ENCODE measurements around the gene AKAP13.
A peak's percentile ranks its signal among the peaks of the same experiment; 100 is the strongest.

The AKAP13 gene

GRCh38 chr15:85718271-85718971 lies 338.0 kb downstream of the AKAP13 start:
- DNase-seq, result no peak

DNA sequence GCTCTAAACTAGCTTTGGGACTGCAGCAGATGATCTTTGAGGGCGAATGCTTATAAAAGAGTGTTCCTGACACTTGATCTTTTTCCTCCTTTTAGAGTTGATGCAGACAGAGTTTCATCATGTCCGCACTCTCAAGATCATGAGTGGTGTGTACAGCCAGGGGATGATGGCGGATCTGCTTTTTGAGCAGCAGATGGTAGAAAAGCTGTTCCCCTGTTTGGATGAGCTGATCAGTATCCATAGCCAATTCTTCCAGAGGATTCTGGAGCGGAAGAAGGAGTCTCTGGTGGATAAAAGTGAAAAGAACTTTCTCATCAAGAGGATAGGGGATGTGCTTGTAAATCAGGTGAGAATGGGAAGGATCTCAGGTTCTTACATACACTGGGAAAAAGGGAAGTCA lies 338.6 kb downstream of the AKAP13 start:
- no peak for DNase-seq

DNA sequence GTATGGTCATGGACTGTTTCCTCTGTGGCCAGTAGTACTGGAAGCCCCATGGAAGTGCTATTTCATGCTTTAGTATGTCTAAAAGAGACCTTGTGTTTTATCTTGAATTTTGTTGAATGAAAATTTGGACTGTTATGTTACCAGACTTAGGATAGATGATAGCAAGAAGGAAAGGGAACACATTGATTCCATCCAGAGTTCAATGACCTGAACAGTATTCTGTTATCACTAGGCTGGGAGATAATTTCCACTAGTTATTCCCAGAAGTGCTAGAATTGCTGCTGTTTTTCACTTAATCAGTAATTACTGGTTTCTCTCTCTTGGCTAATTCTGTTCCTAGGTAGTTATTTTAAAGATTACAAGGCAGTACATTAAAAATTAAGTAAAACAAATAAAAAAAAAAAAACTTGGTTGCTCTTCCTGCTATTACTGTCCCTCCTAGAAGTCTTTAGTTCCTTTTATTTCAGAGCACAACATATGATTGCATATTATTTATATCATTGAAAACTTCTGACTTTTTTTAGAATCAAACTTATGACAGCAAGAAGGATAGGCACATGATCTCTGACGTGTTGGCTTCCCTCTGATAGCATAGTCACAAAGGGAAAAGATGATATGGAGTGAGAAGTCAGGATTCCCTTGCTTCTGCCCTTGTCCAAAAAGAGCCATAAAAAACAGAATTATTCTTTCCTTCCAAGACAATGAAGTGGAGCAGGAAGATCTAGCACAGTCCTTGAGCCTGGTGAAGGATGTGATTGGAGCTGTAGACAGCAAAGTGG lies 342.2 kb downstream of the AKAP13 start:
- no peak for DNase-seq

DNA sequence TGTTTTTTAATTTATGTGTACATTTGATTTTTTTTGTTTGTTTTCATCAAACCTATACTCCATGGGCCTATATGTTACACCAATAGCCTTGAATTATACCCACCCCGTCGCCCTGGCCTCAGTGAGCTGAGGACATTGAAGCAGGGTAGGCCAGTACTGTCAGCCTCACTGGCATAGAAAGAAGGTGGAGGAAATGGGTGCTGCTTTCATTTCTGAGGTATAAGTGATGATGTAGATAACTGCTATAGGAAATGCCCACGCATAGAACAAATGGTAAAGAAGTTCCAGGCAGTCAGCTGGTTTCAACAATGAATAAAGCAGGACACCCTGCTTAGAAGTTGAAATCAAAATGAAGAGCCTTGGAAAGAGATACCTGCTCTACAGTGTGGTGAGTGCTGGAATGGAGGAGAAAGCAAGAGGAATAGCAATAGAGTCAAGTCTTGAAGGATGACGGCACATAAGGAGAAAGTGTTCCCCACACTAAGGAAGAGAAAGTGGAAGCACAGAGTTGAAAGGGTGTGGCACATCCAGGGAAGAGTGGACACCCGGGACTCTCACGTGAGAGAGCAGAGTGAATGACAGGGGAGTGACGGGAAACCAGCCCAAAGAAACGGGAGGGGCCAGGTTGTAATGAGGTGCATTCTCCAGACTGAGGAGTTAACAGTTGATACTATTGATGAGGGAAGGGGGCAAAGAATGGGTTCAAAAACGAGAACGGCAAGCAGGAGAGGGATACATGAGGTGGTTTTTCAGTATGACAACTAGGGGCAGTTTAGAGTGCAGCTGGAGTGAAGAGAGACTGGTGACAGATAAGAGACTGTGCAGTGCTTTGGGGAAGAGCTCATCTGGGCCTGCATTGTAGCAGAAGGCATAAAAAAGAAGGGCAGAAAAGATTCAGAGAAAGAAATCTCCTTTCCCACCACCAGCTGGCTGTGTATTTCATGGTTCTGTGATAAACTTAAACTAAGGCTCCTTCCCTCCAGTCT lies 343.9 kb downstream of the AKAP13 start:
- no peak for DNase-seq

GRCh38 chr15:85725019-85725418 lies 344.6 kb downstream of the AKAP13 start:
- no peak for DNase-seq

- DNase-seq, result no peak
Measured at GRCh38 chr15:85725564-85725963, 345.2 kb downstream of the AKAP13 start.

GRCh38 chr15:85726454-85726853 lies 346.1 kb downstream of the AKAP13 start:
- no peak for DNase-seq

DNA sequence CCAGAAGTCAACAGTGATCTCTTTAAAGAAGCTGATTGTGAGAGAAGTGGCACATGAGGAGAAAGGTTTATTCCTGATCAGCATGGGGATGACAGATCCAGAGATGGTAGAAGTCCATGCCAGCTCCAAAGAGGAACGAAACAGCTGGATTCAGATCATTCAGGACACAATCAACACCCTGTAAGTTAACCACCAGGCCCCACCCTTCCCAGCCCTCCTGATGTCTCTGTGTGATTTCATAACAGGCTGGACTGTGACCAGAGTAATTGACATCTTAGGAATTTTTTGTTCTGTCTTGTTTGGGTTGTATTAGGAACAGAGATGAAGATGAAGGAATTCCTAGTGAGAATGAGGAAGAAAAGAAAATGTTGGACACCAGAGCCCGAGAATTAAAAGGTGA lies 346.7 kb downstream of the AKAP13 start:
- no peak for DNase-seq

- peak; percentile 76 for DNase-seq
Measured at GRCh38 chr15:85730001-85730820, 349.8 kb downstream of the AKAP13 start.

DNA sequence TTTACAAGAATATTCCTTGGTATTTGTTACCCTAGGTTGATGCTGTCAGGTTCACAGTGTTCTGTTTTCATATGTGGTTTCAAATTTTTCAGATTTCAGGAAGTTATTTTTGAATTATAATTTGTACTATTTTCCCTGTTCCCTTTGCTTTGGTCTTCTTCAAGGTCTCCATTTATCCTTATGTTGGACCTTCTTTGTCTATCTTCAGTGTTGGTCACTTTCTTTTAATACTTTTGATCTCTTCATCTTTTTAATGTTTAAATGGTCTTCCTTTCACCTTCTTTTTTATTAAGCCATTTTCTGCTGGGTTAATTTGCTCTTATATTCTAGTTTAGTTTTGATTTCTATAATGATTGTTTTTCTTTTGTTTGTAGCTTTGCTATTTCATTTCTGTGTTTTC lies 353.0 kb downstream of the AKAP13 start:
- peak; percentile 5 for DNase-seq

GRCh38 chr15:85737061-85737460 lies 356.7 kb downstream of the AKAP13 start:
- no peak for DNase-seq

GRCh38 chr15:85741021-85741421 lies 360.6 kb downstream of the AKAP13 start:
- DNase-seq, result no peak

GRCh38 chr15:85741662-85742061 lies 361.3 kb downstream of the AKAP13 start:
- no peak for DNase-seq

DNA sequence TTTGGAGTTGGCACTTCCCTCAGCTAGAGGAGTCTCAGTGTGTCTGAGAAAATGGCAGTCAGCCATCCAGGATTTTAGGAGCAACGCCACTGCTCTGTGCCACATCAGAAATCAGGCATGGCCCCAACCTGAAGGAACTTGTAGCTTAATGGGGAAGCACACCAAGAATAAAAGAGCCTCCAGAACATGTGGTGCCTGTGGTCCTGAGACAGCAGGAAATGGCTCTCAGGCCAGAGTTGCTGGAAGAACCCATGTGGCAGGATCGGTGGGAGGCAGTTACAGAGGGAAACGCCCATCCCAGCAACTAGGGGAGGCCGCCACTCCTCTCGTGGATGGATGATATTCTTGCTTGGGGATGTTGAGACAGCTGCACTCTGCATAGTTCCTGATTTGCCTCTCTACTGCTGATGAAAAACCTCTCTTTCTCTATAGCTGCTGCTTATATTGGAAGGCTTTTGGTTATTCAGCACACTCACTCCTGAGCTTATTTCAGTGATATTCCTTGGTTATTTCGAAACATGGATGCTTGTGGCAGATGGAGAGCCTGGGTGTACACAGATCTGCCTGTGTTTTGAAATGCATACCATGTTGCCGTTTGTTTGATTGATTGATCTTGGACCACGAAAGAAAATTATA lies 361.9 kb downstream of the AKAP13 start:
- DNase-seq, result no peak

- no peak for DNase-seq
Measured at GRCh38 chr15:85743392-85744055, 363.1 kb downstream of the AKAP13 start.

DNA sequence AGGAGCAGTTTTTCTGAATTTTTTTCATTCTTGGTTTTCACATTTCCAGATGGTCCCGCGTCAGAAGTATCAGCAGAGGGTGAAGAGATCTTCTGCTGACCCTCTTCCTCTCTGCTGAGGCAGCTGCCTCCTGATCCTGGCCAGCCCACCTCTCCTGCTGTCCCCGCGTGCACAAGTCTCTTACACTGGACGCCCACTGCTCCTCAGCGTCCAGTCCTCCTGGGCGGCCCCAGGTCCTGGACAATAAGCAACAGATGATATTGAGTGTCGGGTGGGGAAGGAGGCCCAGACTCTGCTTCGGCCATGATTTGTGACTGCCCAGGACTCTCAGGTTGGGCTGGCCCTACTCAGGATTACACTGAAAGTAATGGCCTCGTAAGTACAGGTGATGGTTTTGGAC lies 364.2 kb downstream of the AKAP13 start:
- no peak for DNase-seq

GRCh38 chr15:85745023-85745422 lies 364.6 kb downstream of the AKAP13 start:
- no peak for DNase-seq

DNA sequence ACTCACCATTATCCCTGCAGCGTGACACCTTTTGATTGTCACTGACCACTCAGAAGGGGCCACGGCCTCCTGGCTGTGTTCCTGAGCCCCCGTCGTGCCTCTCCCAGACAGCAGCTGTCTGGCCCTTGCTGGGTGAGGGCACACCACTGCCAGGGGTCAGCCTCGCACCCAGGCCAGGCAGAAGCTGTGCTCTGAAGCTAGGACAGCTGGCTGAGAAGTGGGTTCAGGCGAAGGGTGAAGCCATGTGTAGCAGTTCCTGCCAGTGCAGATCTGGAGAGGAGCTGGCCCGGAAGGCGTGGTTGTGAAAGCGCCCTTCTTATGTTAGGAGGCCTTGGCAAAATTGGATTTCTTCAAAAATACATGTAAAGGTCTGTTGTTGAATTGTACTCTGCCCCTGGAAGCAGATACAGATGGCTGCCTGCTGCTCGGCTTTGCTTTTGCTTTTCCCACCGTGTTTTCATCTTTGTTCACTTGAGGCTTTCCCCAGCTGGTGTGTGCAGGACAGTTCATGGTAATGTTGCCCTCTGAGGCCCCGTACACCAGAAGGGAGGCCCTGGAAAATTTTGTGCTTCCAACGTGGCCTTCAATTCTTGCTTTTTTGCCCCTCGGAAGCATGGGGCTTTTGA lies 365.2 kb downstream of the AKAP13 start:
- DNase-seq, result no peak

DNA sequence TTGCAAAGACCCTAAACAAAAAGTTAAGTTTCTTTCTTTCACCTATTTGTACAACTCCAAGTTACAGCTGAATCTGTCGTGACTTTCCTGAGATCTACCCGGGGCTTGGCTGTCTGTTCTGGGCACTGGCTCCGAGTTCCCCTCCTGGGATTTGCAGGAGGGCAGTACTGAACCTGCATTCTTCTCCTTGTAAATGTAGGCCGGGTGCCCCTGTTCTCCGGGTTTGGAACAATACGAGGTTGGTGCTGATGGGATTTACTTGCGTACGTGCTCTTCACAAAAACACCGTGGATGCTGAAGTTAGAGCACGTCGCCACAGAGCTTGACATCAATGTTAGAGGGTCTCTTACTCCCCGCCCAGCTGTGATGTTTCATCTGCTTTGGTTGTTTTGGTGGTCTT lies 366.2 kb downstream of the AKAP13 start:
- DNase-seq, result no peak

- no peak for DNase-seq
Measured at GRCh38 chr15:85748176-85748575, 367.8 kb downstream of the AKAP13 start.

GRCh38 chr15:85748729-85749128 lies 368.3 kb downstream of the AKAP13 start:
- DNase-seq, result no peak
